HEK293 (cell line): ENCODE measurements around the gene DPYD.

ENCODE experiments used
- CTCF ChIA-PET: fragments of 350-600 bp; formaldehyde crosslinking; extraction: SDS; loops from one replicate; lab custom pipeline; 2021; ENCODE audit warnings: antibody characterized with exemption; lab: Yijun Ruan, JAX
- POLR2A ChIA-PET: fragments of 300-600 bp; formaldehyde crosslinking; extraction: SDS; loops from one replicate; lab custom pipeline; 2020; ENCODE audit warnings: antibody characterized with exemption, inconsistent platforms; lab: Yijun Ruan, JAX
- H3K27ac ChIP-seq: fragments of 200-500 bp; sonication (Bioruptor generic); 2 replicates; pipeline ENCODE4 v1.5.1; 2014; ENCODE audit warnings: low read depth, low read length, control low read depth, inconsistent platforms; ENCODE audit errors: extremely low read depth
- H3K36me3 ChIP-seq, 2 experiments: fragments of 200-500 bp in 1 of 2; sonication (Bioruptor generic) in 1 of 2; 1 replicate in 1 of 2; 2 replicates in 1 of 2; pipeline ENCODE4 v1.5.1; 2014 to 2017; ENCODE audit warnings: inconsistent platforms in 2 of 2, low read length in 2 of 2; ENCODE audit not compliant: control insufficient read depth in 2 of 2, insufficient read depth in 1 of 2
- H3K4me1 ChIP-seq: fragments of 200-500 bp; sonication (Bioruptor generic); 2 replicates; pipeline ENCODE4 v1.5.1; 2014; ENCODE audit warnings: mild to moderate bottlenecking, low read length, inconsistent platforms; ENCODE audit not compliant: control insufficient read depth, insufficient read depth
- H3K4me3 ChIP-seq: 2 replicates; pipeline ENCODE4 v1.5.1; 2011; ENCODE audit warnings: low read depth, mild to moderate bottlenecking, control low read depth, low read length, moderate library complexity
- H3K9me3 ChIP-seq: fragments of 200-500 bp; sonication (Bioruptor generic); 2 replicates; pipeline ENCODE4 v1.5.1; 2014; ENCODE audit warnings: low read depth, low read length, inconsistent platforms; ENCODE audit not compliant: control insufficient read depth, insufficient read depth
- GLI4 ChIP-seq: fragments of 450-650 bp; formaldehyde crosslinking; IDR thresholded peaks from 2 replicates; pipeline ENCODE4 v1.5.1; 2016; ENCODE audit warnings: missing biosample characterization, missing genetic modification characterization
- HOXA7 ChIP-seq: sonication (generic); formaldehyde crosslinking; IDR thresholded peaks from 2 replicates; pipeline ENCODE4 v1.8.1; 2022; ENCODE audit warnings: missing genetic modification reagents, borderline replicate concordance
- KLF16 ChIP-seq: fragments of 450-650 bp; formaldehyde crosslinking; IDR thresholded peaks from 2 replicates; pipeline ENCODE4 v1.5.1; 2017; ENCODE audit warnings: missing biosample characterization, missing genetic modification characterization
- REPIN1 ChIP-seq: fragments of 450-650 bp; formaldehyde crosslinking; IDR thresholded peaks from 2 replicates; pipeline ENCODE4 v1.5.1; 2017; ENCODE audit warnings: missing biosample characterization, missing genetic modification characterization, low read depth
- ZNF132 ChIP-seq: fragments of 450-650 bp; formaldehyde crosslinking; IDR thresholded peaks from 2 replicates; pipeline ENCODE4 v1.5.1; 2017; ENCODE audit warnings: missing biosample characterization, missing genetic modification characterization, borderline replicate concordance
- ZNF214 ChIP-seq: fragments of 450-650 bp; formaldehyde crosslinking; IDR thresholded peaks from 2 replicates; pipeline ENCODE4 v1.5.1; 2017; ENCODE audit warnings: missing biosample characterization, mild to moderate bottlenecking, missing genetic modification characterization, borderline replicate concordance
- ZNF23 ChIP-seq: fragments of 450-650 bp; formaldehyde crosslinking; IDR thresholded peaks from 2 replicates; pipeline ENCODE4 v1.5.1; 2016; ENCODE audit warnings: missing biosample characterization, missing genetic modification characterization, borderline replicate concordance
- ZNF335 ChIP-seq: fragments of 450-650 bp; formaldehyde crosslinking; conservative IDR thresholded peaks from 2 replicates; pipeline ENCODE4 v1.5.1; 2016; ENCODE audit warnings: missing biosample characterization, missing genetic modification characterization
- ZNF354C ChIP-seq: fragments of 450-650 bp; formaldehyde crosslinking; IDR thresholded peaks from 2 replicates; pipeline ENCODE4 v1.5.1; 2016; ENCODE audit warnings: missing biosample characterization, missing genetic modification characterization, low read depth, borderline replicate concordance
- ZNF521 ChIP-seq: fragments of 450-650 bp; formaldehyde crosslinking; IDR thresholded peaks from 2 replicates; pipeline ENCODE4 v1.5.1; 2017; ENCODE audit warnings: missing biosample characterization, mild to moderate bottlenecking, missing genetic modification characterization
- ZNF585B ChIP-seq: fragments of 450-650 bp; formaldehyde crosslinking; IDR thresholded peaks from 2 replicates; pipeline ENCODE4 v1.5.1; 2016; ENCODE audit warnings: missing biosample characterization, missing genetic modification characterization
- ZNF654 ChIP-seq: fragments of 450-650 bp; formaldehyde crosslinking; IDR thresholded peaks from 2 replicates; pipeline ENCODE4 v1.5.1; 2016; ENCODE audit warnings: low read depth, missing biosample characterization, missing genetic modification characterization
- ZNF658 ChIP-seq: fragments of 450-650 bp; formaldehyde crosslinking; IDR thresholded peaks from 2 replicates; pipeline ENCODE4; 2016; ENCODE audit warnings: missing biosample characterization, missing genetic modification characterization
- ZNF792 ChIP-seq: fragments of 450-650 bp; formaldehyde crosslinking; IDR thresholded peaks from 2 replicates; pipeline ENCODE4 v1.5.1; 2016; ENCODE audit warnings: missing biosample characterization, missing genetic modification characterization
- ZSCAN4 ChIP-seq: fragments of 450-650 bp; formaldehyde crosslinking; IDR thresholded peaks from 2 replicates; pipeline ENCODE4 v1.5.1; 2017; ENCODE audit warnings: missing biosample characterization, missing genetic modification characterization
- ZSCAN5A ChIP-seq: fragments of 450-650 bp; formaldehyde crosslinking; IDR thresholded peaks from 2 replicates; pipeline ENCODE4 v1.5.1; 2016; ENCODE audit warnings: missing biosample characterization, missing genetic modification characterization
- TF ChIP-seq, protein P1 (sequence below): fragments of 450-650 bp; formaldehyde crosslinking; IDR thresholded peaks from 2 replicates; pipeline ENCODE4 v1.5.1; 2016; ENCODE audit warnings: missing biosample characterization, missing genetic modification characterization, borderline replicate concordance
- TF ChIP-seq, protein P2 (sequence below): fragments of 450-650 bp; formaldehyde crosslinking; IDR thresholded peaks from 2 replicates; pipeline ENCODE4 v1.5.1; 2016; ENCODE audit warnings: missing biosample characterization, missing genetic modification characterization

The DPYD gene

DNA sequence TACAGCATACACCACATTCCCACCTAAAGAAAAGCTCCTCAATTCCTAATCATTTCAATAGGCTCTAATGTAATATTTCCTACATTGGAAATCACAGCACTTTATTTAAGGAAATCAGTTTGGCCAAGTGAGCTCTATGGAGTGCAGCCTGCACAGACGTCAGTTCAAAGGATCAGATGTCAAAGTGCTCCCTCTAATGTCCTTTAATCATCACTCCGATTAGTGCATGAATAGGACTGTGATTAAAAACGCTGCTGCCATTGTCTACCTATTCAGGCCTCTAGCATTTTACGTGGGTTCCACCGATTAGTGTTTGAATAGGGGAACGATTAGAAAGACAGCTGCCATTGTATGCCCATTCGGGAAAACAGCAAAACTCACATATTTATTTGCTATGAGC is 50.2 kb downstream of the DPYD start (continued):
- TF ChIP-seq, protein P1, sequence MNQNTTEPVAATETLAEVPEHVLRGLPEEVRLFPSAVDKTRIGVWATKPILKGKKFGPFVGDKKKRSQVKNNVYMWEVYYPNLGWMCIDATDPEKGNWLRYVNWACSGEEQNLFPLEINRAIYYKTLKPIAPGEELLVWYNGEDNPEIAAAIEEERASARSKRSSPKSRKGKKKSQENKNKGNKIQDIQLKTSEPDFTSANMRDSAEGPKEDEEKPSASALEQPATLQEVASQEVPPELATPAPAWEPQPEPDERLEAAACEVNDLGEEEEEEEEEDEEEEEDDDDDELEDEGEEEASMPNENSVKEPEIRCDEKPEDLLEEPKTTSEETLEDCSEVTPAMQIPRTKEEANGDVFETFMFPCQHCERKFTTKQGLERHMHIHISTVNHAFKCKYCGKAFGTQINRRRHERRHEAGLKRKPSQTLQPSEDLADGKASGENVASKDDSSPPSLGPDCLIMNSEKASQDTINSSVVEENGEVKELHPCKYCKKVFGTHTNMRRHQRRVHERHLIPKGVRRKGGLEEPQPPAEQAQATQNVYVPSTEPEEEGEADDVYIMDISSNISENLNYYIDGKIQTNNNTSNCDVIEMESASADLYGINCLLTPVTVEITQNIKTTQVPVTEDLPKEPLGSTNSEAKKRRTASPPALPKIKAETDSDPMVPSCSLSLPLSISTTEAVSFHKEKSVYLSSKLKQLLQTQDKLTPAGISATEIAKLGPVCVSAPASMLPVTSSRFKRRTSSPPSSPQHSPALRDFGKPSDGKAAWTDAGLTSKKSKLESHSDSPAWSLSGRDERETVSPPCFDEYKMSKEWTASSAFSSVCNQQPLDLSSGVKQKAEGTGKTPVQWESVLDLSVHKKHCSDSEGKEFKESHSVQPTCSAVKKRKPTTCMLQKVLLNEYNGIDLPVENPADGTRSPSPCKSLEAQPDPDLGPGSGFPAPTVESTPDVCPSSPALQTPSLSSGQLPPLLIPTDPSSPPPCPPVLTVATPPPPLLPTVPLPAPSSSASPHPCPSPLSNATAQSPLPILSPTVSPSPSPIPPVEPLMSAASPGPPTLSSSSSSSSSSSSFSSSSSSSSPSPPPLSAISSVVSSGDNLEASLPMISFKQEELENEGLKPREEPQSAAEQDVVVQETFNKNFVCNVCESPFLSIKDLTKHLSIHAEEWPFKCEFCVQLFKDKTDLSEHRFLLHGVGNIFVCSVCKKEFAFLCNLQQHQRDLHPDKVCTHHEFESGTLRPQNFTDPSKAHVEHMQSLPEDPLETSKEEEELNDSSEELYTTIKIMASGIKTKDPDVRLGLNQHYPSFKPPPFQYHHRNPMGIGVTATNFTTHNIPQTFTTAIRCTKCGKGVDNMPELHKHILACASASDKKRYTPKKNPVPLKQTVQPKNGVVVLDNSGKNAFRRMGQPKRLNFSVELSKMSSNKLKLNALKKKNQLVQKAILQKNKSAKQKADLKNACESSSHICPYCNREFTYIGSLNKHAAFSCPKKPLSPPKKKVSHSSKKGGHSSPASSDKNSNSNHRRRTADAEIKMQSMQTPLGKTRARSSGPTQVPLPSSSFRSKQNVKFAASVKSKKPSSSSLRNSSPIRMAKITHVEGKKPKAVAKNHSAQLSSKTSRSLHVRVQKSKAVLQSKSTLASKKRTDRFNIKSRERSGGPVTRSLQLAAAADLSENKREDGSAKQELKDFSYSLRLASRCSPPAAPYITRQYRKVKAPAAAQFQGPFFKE (tag by site-specific recombination) = no peak
- TF ChIP-seq ZNF132 (tag by site-specific recombination) (no peak), GLI4 (tag by site-specific recombination) (no peak), ZNF585B (tag by site-specific recombination) (no peak), ZNF792 (tag by site-specific recombination) (no peak)

DNA sequence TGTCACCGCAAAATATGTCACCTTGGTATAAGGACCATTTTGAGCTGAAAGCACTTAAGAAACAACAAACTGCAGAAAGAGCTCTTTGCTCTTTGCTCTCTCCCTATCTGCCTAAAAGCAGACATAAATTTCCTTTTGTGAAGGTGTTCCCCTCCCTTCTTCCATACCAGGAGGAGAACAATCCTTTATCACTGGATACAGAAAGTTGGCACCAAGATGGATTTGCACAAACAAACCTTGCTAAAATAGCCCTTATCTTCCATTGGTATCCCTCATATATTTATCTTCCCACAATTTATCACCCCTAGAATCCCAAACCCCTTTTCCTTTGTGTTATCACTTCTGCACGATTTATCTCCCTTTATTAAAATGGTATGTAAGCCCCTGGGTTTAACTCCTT is 51.4 kb downstream of the DPYD start:
- no peak for TF ChIP-seq ZSCAN5A
- TF ChIP-seq KLF16 (tag by site-specific recombination) = no peak
- no peak for TF ChIP-seq ZNF132 (tag by site-specific recombination)
- no peak overlapping the region for H3K4me3 ChIP-seq
- CTCF ChIA-PET = no interaction called here
- no peaks in the 10 kb centered on the region for H3K9me3 ChIP-seq
- no peaks in the 10 kb centered on the region for H3K4me1 ChIP-seq
- no peaks in the 10 kb centered on the region for H3K36me3 ChIP-seq
- no peak overlapping the region for H3K27ac ChIP-seq
- POLR2A ChIA-PET = no interaction called here

DNA sequence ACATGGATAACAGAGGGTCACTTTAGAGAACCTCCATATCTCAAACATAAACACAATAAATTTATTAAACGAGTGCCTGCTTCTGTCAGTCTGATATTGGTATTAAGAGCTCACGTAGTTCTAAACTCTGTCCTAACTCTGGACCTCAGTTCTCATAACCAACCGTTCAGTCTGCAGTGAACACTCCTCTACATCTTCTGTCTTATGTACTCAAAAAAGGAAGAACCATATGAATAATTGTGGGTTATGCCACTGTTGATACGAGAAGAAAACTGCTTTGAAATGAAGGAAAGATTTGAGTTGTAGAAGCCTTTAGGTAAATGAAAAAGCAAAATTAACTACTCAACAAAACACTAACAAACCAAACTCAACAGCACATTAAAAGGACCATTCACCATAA is 53.7 kb downstream of the DPYD start:
- Histone ChIP-seq H3K4me1 (no peaks in the 10 kb centered on the region), H3K4me3 (no peak overlapping the region), H3K27ac (no peak overlapping the region), H3K36me3 (no peaks in the 10 kb centered on the region), H3K9me3 (no peaks in the 10 kb centered on the region)
- TF ChIP-seq ZNF658 (tag by site-specific recombination) = no peak
- TF ChIP-seq ZSCAN4 (tag by site-specific recombination) = no peak
- no peak for TF ChIP-seq ZNF654
- POLR2A ChIA-PET = no interaction called here
- CTCF ChIA-PET = no interaction called here

DNA sequence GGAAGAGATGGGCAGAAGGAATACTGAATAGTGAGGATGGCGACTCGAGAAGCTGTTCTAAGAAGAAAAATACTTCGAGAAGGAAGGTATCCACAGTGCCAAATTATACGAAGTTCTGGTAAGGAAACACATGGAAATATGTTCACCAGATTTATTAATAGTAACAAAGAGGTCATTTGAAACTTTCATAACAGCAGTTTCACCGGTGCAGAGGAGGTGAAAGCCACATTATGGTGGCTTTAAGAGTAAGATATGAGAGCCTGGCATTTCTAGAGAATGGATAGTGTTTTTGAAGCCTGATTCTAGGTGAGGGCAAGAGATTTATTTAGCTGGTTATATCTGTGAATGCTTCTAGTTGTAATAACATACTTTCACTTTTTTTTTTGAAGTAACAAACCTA is 56.2 kb downstream of the DPYD start:
- H3K27ac ChIP-seq = no peak overlapping the region
- H3K4me1 ChIP-seq = no peaks in the 10 kb centered on the region
- POLR2A ChIA-PET = no interaction called here
- no peak overlapping the region for H3K4me3 ChIP-seq
- CTCF ChIA-PET = no interaction called here
- no peaks in the 10 kb centered on the region for H3K9me3 ChIP-seq
- no peaks in the 10 kb centered on the region for H3K36me3 ChIP-seq
- TF ChIP-seq ZNF214 (tag by site-specific recombination) = no peak
- TF ChIP-seq HOXA7 = no peak
- no peak for TF ChIP-seq ZNF335 (tag by site-specific recombination)
- no peak for TF ChIP-seq ZNF23 (tag by site-specific recombination)
- TF ChIP-seq REPIN1 (tag by site-specific recombination) = no peak
- TF ChIP-seq ZNF354C (tag by site-specific recombination) = no peak
- no peak for TF ChIP-seq ZNF521 (tag by site-specific recombination)
- TF ChIP-seq, protein P2, sequence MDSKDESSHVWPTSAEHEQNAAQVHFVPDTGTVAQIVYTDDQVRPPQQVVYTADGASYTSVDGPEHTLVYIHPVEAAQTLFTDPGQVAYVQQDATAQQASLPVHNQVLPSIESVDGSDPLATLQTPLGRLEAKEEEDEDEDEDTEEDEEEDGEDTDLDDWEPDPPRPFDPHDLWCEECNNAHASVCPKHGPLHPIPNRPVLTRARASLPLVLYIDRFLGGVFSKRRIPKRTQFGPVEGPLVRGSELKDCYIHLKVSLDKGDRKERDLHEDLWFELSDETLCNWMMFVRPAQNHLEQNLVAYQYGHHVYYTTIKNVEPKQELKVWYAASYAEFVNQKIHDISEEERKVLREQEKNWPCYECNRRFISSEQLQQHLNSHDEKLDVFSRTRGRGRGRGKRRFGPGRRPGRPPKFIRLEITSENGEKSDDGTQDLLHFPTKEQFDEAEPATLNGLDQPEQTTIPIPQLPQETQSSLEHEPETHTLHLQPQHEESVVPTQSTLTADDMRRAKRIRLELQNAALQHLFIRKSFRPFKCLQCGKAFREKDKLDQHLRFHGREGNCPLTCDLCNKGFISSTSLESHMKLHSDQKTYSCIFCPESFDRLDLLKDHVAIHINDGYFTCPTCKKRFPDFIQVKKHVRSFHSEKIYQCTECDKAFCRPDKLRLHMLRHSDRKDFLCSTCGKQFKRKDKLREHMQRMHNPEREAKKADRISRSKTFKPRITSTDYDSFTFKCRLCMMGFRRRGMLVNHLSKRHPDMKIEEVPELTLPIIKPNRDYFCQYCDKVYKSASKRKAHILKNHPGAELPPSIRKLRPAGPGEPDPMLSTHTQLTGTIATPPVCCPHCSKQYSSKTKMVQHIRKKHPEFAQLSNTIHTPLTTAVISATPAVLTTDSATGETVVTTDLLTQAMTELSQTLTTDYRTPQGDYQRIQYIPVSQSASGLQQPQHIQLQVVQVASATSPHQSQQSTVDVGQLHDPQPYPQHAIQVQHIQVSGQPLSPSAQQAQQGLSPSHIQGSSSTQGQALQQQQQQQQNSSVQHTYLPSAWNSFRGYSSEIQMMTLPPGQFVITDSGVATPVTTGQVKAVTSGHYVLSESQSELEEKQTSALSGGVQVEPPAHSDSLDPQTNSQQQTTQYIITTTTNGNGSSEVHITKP = no peak
